Measurements from ENCODE around the gene ZBTB7C. TPM values are rescaled to one million over a fixed set of nuclear protein-coding genes. Genes with fewer than 3 reads are reported as not detected.

The ZBTB7C gene
- total and polyA plus RNA-seq, 4 donors = 3.2 to 10.9 (median 3.7) TPM

GRCh38 chr18:48176909-48177308 lies 232.3 kb downstream of the ZBTB7C start:
- WGBS, 2 donors = 95 to 97% methylated on average over 4 of the region's 4 CpGs
- Histone ChIP-seq H3K36me3 (ENCODE audit: control insufficient read depth in 4 of 4, insufficient read depth in 4 of 4, low read length in 4 of 4) (no peaks in the 10 kb centered on the region), H3K4me1 (ENCODE audit: control insufficient read depth in 5 of 5, insufficient read depth in 5 of 5, low read length in 5 of 5) (no peaks in the 10 kb centered on the region), H3K4me3 (no peak overlapping the region), H3K9ac (ENCODE audit: insufficient read depth in 1 of 2, low read length in 2 of 2) (no peak overlapping the region), H3K27ac (ENCODE audit: low read depth in 1 of 2, low read length in 1 of 2) (no peak overlapping the region), H3K27me3 (ENCODE audit: control insufficient read depth in 3 of 3, insufficient read depth in 3 of 3, low read length in 2 of 3) (no peaks in the 10 kb centered on the region), H3K9me3 (ENCODE audit: control insufficient read depth in 4 of 4, insufficient read depth in 3 of 4, low read length in 3 of 4) (no peaks in the 10 kb centered on the region)
- ATAC-seq (ENCODE audit: insufficient read depth, low FRiP score) = no peak
- TF ChIP-seq CTCF (IDR thresholded peaks at IDR 0.05; ENCODE audit: control extremely low read depth, extremely low read depth) = no peak
- no peak for DNase-seq

DNA sequence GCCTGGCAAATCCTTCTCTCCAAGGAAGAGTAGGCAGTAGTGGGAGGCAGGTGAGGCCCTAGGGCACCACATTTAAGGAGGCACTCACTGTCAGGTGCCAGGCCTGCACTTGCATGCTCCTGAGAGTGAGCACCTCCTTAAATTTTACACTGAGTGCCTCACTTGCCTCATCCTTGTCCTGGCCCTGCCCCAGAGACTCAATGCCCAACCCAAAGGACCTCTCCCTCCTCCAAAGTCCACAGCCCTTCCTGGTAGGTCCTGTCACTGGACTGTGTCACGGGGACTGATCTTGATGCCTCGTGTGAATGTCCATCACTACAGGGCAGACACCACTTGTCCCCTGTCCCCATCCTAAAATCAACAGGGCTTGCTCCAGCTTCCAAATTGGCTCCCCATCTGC lies 235.6 kb downstream of the ZBTB7C start:
- Histone ChIP-seq H3K9ac (ENCODE audit: insufficient read depth in 1 of 2, low read length in 2 of 2) (no peak overlapping the region), H3K36me3 (ENCODE audit: control insufficient read depth in 4 of 4, insufficient read depth in 4 of 4, low read length in 4 of 4) (no peaks in the 10 kb centered on the region), H3K4me1 (ENCODE audit: control insufficient read depth in 5 of 5, insufficient read depth in 5 of 5, low read length in 5 of 5) (peaks cover 0 to 2% (median 0%) of the 10 kb centered on the region in 5 donors), H3K9me3 (ENCODE audit: control insufficient read depth in 4 of 4, insufficient read depth in 3 of 4, low read length in 3 of 4) (no peaks in the 10 kb centered on the region), H3K27me3 (ENCODE audit: control insufficient read depth in 3 of 3, insufficient read depth in 3 of 3, low read length in 2 of 3) (no peaks in the 10 kb centered on the region), H3K4me3 (no peak overlapping the region), H3K27ac (ENCODE audit: low read depth in 1 of 2, low read length in 1 of 2) (no peak overlapping the region)
- 92 to 93% methylated on average over 2 of the region's 2 CpGs for WGBS, 2 donors
- no peak for TF ChIP-seq CTCF (IDR thresholded peaks at IDR 0.05; ENCODE audit: control extremely low read depth, extremely low read depth)
- DNase-seq (no peak), ATAC-seq (ENCODE audit: insufficient read depth, low FRiP score) (no peak)

DNA sequence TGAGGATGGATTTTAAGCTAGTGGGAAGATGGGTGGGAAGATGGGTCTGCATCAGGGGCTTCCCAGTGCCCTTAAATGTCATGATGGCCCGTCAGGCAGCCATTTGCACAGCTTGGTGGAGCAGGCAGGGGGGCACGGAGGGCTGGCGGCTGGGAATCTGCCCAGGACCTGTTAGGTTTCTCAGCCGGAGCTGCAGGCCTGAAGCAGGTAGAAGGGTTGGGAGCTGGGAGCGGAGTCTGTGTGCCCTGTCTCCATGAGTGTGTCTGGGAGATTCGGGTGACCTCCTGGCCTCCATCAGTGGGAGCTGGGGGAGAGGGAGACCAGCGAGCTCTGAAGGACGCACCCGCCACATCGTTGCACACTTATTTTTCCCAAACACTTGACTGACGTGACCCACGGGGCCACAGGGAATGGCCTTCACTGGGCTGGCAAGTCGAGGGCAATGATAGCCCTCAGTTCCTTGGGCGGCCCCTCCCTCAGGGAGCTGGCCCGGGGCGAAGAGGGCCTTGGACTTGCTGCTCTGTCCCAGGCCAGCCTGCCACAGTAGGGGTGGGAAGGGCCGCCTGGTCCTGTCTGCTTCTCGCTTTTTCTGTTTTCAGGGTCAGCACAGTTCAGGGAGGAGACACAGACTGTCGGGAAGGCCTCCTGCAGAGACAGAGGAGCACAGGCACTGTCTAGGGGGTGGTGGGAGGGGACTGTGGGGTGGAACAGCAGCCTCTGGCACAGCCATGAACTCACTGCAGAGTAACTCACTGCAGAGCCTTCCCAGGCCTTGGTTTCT lies 236.8 kb downstream of the ZBTB7C start:
- Histone ChIP-seq H3K9ac (ENCODE audit: insufficient read depth in 1 of 2, low read length in 2 of 2) (no peak overlapping the region), H3K27ac (ENCODE audit: low read depth in 1 of 2, low read length in 1 of 2) (no peak overlapping the region), H3K4me1 (ENCODE audit: control insufficient read depth in 5 of 5, insufficient read depth in 5 of 5, low read length in 5 of 5) (peaks cover 0 to 13% (median 3%) of the 10 kb centered on the region in 5 donors), H3K27me3 (ENCODE audit: control insufficient read depth in 3 of 3, insufficient read depth in 3 of 3, low read length in 2 of 3) (no peaks in the 10 kb centered on the region), H3K36me3 (ENCODE audit: control insufficient read depth in 4 of 4, insufficient read depth in 4 of 4, low read length in 4 of 4) (no peaks in the 10 kb centered on the region), H3K9me3 (ENCODE audit: control insufficient read depth in 4 of 4, insufficient read depth in 3 of 4, low read length in 3 of 4) (no peaks in the 10 kb centered on the region), H3K4me3 (no peak overlapping the region)
- WGBS, 2 donors = 92 to 93% methylated on average over 18 to 19 of the region's 19 CpGs
- no peak for TF ChIP-seq CTCF (IDR thresholded peaks at IDR 0.05; ENCODE audit: control extremely low read depth, extremely low read depth)
- DNase-seq (no peak), ATAC-seq (ENCODE audit: insufficient read depth, low FRiP score) (no peak)

All from lung (tissue), 12 donors.